DOHH2 (cell line): ENCODE results near the gene TEX9.

ENCODE experiments used
- CTCF ChIP-seq: fragments of 200-600 bp; sonication (generic); IDR thresholded peaks from one replicate; pipeline ENCODE4 v1.5.1; 2014; ENCODE audit warnings: antibody characterized with exemption, mild to moderate bottlenecking, low read depth, low read length; ENCODE audit not compliant: poor library complexity, severe bottlenecking
- EZH2phosphoT487 ChIP-seq: fragments of 200-600 bp; sonication (generic); IDR thresholded peaks from 2 replicates; pipeline ENCODE4 v1.6.1; 2017; ENCODE audit warnings: borderline replicate concordance, mild to moderate bottlenecking, antibody characterized with exemption, low read length, moderate library complexity, mixed read lengths

GRCh38 chr15:56343879-56344278 is 21.3 kb upstream of the TEX9 start:
- TF ChIP-seq CTCF (no peak), EZH2phosphoT487 (no peak)
